GM19397 (cell line): Measurements from ENCODE around the gene SLAIN1.
"Not testable (repeated sequence)": the region's sequence is repeated elsewhere in the genome, so short reads cannot be mapped to it uniquely, and the experiment has no call there.

Experiments
- ATAC-seq: cut with Tn5 transposase; IDR thresholded peaks from one replicate; pipeline ENCODE4 v1.9.1; 2021; ENCODE audit warnings: mild to moderate bottlenecking, moderate library complexity; ENCODE audit not compliant: unreplicated experiment

SLAIN1 gene

DNA sequence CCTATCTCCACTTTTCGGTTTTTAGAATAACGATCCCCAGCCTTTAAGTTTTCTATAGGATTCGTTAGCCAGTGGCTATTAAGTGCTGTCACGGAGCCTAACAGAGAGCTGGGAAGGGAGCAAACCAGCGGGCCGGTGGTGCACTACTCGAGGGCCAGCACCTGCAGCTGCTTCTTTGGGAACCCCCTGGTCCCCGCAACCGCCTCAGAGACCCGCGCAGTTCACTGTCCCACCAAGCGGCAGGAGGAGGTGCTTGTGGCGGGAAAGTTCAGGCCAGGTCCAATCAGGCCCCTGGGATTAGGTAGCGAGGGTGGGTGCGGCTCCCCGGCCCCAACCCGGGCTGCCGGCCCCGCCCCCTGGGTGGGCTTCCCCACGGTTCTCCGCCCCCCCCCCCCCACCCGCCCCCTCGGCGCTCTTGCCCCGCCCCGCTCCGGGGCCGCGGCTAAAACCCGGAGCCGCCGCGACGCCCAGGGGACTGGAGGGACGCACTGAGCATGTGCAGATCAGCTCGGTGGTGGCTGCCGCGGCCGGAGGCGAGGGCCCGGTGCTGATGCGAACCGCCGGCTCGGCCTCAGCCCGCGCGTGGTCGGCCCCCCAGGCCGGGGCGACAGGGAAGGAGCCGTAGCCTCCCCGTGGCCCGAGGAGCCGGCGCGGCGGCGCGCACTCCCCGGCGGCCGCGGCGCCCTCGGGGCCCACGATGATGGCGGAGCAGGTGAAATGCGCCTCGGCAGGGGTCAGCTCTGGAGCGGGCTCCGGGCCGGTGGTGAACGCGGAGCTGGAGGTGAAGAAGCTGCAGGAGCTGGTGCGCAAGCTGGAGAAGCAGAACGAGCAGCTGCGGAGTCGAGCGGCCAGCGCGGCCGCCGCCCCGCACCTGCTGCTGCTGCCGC lies at the start of gene SLAIN1:
SLAIN1 (plus strand) TSS at position 471 of the 887 bp plus-strand sequence; CDS start at position 698, 227 bp downstream.
- ATAC-seq: peak; percentile 72

DNA sequence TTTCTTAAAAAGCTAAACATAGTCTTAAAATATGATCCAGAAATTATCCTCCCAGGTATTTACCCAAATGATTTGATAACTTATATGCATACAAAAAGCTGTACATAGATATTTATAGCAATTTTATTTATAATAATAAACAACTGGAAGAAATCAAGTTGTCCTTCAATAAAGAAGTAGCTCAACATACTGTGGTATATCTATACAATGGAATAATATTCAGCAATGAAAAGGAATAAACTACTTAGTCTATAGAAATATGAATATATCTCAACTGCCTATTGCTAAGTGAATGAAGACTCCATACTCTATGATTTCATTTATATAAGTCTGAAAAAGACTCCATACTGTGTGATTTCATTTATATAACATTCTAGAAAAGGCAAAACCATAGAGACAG lies 47.1 kb upstream of the SLAIN1 start:
- no peak for ATAC-seq

DNA sequence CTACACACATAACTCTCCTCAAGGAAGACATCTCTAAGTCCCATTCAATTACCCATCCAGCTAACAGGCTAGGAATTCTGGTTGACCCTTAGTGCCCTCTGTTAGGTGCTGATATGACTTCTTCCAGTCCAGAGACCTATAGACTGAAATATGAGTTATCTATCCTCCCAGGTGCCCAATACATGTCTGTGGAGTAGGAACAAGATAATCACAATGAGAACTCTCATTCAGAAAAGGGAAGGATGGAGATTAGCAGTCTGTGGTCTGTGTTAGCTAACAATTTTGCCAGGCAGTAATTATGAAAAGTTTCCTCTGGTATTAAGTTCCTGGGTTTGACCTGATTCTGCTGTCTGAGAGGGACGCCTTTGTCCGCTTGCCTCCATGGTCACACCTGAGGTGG lies 44.2 kb upstream of the SLAIN1 start:
- no peak for ATAC-seq

GRCh38 chr13:77660016-77660415 lies 37.5 kb upstream of the SLAIN1 start:
- ATAC-seq: not testable (repeated sequence)

GRCh38 chr13:77660841-77661250 lies 36.6 kb upstream of the SLAIN1 start:
- ATAC-seq: no peak

GRCh38 chr13:77662301-77662700 lies 35.2 kb upstream of the SLAIN1 start:
- ATAC-seq: not testable (repeated sequence)

- not testable (repeated sequence) for ATAC-seq
These were observed 34.7 kb upstream of the SLAIN1 start for GRCh38 chr13:77662831-77663230.

DNA sequence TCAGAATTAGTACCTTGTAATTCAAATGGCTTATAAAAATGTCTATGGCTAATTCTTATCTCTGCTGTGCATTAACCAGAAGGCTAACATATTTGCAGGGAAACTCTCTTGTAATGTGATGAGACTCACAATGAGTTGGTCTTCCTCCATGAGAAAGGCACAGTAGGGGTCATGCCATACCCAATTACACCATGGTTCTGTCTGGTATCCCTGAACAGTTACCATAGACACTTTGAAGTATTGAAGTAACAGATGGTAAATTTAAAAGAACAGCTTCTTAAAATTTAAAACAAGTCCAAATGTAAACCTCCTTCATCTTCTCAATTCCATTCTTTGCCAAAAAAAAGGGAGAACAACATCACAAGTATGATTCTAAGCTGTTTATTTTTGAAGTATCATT lies 22.6 kb upstream of the SLAIN1 start:
- no peak for ATAC-seq

DNA sequence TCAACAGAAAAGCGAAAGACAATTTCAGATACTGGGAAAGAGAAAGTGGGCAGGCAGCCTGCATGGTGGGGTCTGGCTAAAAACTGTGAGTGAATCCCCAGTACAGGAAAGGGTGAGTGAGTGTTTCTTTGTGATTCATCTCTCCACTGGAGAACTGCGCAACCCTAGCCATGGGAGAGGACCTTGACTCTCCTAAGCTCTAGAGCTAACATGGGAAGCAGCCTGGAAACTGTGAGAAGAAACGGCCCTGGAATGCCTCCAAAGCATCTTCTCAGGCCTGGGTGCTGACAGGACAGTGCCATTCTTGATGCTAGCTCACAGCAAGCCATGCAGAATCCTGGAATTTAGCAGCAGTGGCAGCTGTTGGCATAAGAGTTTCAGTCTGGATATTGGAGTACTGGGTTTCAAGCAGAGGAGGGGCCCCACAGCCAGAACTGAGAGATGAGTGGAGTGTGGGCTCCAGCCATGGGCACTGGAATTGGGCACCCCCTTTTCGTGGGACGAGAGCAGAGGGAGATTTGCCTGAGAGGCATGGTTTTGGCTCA lies 18.7 kb upstream of the SLAIN1 start:
- no peak for ATAC-seq

DNA sequence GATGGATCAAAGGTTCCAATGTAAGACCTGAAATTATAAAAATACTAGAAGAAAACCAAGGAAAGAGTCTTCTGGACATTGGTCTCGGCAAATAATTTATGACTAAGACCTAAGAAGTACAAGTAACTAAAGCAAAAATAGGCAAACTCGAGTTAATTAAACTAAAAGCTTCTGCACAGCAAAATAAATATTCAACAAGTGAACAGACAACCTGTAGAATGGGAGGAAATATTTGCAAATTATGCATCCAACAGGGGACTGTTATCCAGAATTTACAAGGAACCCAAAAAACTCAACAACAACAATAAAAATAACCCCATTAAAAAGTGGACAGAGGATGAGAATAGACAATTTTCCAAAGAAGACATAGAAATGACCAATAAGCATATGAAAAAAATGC lies 9.7 kb upstream of the SLAIN1 start:
- no peak for ATAC-seq

- ATAC-seq: no peak
These were observed 5.6 kb upstream of the SLAIN1 start for GRCh38 chr13:77691871-77692270.

- no peak for ATAC-seq
These were observed 4.6 kb upstream of the SLAIN1 start for GRCh38 chr13:77692746-77693448.

GRCh38 chr13:77693449-77693940 lies 4.0 kb upstream of the SLAIN1 start:
- no peak for ATAC-seq

DNA sequence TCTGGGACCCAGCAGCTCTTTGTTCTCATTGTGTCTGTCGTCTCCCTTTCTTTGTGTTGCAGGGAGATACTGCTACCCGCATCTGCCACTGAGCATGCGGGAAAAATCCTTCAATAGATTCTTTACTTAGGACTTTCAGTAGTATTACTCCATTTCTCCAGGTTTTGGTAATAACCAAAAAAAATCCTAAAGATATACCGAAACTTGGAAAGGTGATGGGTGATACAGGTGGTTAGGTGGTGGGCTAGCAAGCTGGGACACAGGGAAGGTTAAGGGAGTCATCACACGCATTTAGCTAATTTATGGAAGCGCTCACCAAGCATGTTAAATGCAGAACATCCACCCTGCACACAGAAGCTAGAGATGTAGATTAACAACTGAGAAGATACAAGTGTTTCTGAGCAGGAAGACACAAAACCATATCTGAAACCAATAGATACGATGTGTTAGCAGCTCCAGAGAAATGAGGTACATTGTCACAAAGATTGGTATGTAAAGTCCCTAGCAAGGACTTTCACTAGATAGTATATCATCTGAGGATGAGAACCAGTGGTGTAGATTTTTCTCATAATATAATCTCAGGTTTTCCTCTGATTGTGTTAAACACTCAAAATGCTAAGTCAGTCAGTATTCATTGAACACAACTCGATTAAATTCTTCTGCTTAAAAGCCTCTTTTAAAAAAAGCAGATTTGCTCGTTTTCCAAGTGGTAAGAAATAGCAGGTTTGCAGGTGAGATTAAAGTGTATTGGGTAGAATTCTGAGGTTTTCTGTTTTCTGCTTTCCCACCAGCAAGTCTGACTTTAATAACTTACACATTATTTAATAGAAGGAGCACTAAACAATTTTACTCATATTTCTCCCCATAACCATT lies 1.2 kb upstream of the SLAIN1 start:
- ATAC-seq: no peak

GRCh38 chr13:77696879-77697216 lies 639 bp upstream of the SLAIN1 start:
- ATAC-seq: peak; percentile 2

- peak; percentile 31 for ATAC-seq
These were observed 943 bp downstream of the SLAIN1 start for GRCh38 chr13:77698201-77699058.

DNA sequence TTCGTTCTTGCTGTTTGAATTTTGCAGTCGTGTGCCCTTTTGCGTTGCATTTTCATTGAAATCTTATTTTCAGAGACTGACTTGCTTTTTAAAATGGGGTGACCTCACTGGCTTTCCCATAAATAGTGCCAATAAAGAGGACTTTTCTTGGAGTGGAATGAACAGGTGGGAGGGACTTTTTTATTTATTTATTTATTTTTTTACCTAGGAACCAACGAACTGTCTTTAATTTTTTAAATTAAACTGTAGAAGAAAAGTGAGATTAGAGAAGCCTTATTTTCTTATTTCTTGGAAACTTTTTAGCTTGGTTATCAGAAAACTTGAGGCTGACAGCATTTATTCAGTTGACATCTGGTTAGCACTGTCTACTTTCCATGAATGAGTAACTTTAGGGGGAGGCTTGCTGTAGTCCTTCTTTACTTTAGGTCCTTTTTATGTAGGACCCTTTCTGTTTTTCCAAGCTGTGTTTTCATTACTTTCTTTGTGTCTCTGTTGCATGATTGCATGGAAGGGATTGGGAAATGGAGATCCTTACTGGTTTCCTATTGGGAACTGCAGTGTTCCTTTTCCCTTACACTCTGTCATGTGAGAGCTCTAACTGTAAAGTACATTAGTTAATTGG lies 1.7 kb downstream of the SLAIN1 start:
- ATAC-seq: no peak

GRCh38 chr13:77701305-77701704 lies 3.8 kb downstream of the SLAIN1 start:
- ATAC-seq: no peak

DNA sequence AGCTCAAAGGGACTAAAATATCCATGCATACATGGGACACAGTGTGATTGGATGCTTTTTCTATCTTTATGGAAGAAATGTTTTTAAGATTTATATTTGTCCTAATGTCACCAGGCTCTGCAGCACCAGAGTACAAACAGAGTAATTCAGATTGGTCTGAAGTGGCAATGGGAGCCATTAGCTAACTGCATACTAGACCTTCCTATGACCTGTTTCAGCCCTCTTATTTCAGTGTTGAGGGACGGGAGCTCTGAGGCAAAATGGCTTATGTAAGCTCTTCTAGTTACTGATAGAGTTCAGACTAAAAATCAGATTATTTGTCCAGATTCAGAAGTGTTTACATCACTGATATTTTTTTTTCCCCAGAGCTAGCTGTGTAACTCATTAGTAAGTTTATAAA lies 4.9 kb downstream of the SLAIN1 start:
- no peak for ATAC-seq
